Nephron progenitor cell (in vitro differentiated cells): ENCODE results near the gene LBHD2.

Experiments used
- DNase-seq: peaks from one replicate; pipeline ENCODE4 v3.0.0; 2021
- H3K27ac Mint-ChIP-seq: 2 replicates; pipeline ENCODE4 v1.8.0; 2021; ENCODE audit warnings: mild to moderate bottlenecking, moderate library complexity, mixed read lengths
- H3K27me3 Mint-ChIP-seq: 2 replicates; pipeline ENCODE4 v1.8.0; 2021; ENCODE audit warnings: mild to moderate bottlenecking, low read depth, mixed read lengths; ENCODE audit not compliant: poor library complexity
- H3K36me3 Mint-ChIP-seq: 2 replicates; pipeline ENCODE4 v1.8.0; 2021; ENCODE audit warnings: low read depth, mixed read lengths
- H3K4me1 Mint-ChIP-seq: 2 replicates; pipeline ENCODE4 v1.8.0; 2021; ENCODE audit warnings: mixed read lengths
- H3K4me3 Mint-ChIP-seq: 2 replicates; pipeline ENCODE4 v1.8.0; 2021; ENCODE audit warnings: mild to moderate bottlenecking, moderate library complexity, mixed read lengths
- H3K9me3 Mint-ChIP-seq: 2 replicates; pipeline ENCODE4 v1.8.0; 2021; ENCODE audit warnings: mild to moderate bottlenecking, moderate library complexity, mixed read lengths
- CTCF ChIP-seq: fragments of 200-600 bp; sonication (generic); IDR thresholded peaks from 2 replicates; pipeline ENCODE4 v1.5.0; 2021; ENCODE audit warnings: antibody characterized with exemption

The LBHD2 gene

DNA sequence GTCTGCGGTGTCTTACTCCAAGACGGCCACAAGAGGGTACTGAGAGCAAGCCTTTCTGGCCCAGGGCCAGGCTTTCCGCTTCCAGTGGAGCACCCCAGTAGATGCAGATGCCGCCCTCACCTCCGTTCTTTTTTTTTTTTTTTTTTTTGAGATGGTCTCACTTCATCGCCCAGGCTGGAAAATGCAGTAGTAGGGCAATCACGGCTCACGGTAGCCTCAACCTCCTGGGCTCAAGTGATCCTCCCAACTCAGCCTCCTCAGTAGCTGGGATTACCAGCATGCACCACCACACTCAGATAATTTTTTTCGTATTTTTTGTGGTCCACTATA is 5.6 kb upstream of the LBHD2 start:
- DNase-seq, result peak; percentile 69
- Mint-ChIP-seq H3K27me3 (peaks cover 8% of the 10 kb centered on the region), H3K27ac (no peak overlapping the region), H3K4me3 (no peak overlapping the region), H3K36me3 (no peaks in the 10 kb centered on the region), H3K9me3 (no peaks in the 10 kb centered on the region), H3K4me1 (peaks cover 6% of the 10 kb centered on the region)
- peak; percentile 74 for TF ChIP-seq CTCF

DNA sequence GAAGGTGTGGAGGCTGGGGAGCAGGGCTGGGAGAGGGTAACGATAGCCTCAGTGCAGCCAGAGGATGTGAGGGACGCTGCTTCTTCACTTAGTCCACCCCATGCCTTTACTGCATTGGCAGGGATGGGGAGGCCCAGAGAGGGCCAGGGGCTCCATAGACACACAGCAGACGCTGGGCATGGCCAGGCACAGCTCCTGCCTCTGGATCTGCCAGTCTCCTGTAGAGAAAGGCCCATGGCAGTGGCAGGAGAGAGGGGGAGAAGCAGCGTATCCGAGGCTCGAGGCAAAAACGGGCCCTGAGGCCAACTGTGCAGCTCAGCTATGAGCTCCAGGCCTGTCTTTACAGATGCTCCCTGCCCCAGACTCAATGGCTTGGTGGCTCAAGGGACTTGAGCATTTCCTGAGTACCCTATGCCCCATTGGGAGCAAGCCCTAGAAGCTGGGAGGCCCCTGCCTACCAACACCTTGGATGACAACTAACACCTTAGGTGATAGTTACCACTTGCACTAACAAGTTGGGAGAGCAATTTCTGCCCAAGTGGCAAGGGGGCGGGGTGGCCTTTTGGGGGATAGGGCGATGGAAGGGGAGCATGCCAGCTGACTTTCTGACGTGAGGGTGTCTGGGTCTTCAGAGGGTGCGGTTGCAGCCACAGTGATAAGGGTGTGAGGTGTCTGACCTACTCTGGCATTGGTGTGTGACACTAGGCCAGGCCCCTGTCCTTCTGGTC is 5.0 kb upstream of the LBHD2 start:
- no peak overlapping the region for H3K4me3 Mint-ChIP-seq
- peaks cover 6% of the 10 kb centered on the region for H3K4me1 Mint-ChIP-seq
- H3K36me3 Mint-ChIP-seq, result no peaks in the 10 kb centered on the region
- H3K27me3 Mint-ChIP-seq, result peaks cover 8% of the 10 kb centered on the region
- no peak for DNase-seq
- no peak overlapping the region for H3K27ac Mint-ChIP-seq
- no peaks in the 10 kb centered on the region for H3K9me3 Mint-ChIP-seq
- no peak for TF ChIP-seq CTCF

- Mint-ChIP-seq H3K27me3 (peaks cover 30% of the 10 kb centered on the region), H3K27ac (no peak overlapping the region), H3K4me1 (no peaks in the 10 kb centered on the region), H3K9me3 (no peaks in the 10 kb centered on the region), H3K36me3 (no peaks in the 10 kb centered on the region), H3K4me3 (no peak overlapping the region)
- DNase-seq, result no peak
- TF ChIP-seq CTCF, result no peak
Observed at GRCh38 chr14:103081951-103082350, 2.1 kb upstream of the LBHD2 start.

GRCh38 chr14:103085106-103086091 is 1.4 kb downstream of the LBHD2 start:
- H3K4me1 Mint-ChIP-seq, result no peaks in the 10 kb centered on the region
- H3K36me3 Mint-ChIP-seq, result no peaks in the 10 kb centered on the region
- DNase-seq, result no peak
- peaks cover 34% of the 10 kb centered on the region for H3K27me3 Mint-ChIP-seq
- no peak overlapping the region for H3K27ac Mint-ChIP-seq
- no peak overlapping the region for H3K4me3 Mint-ChIP-seq
- TF ChIP-seq CTCF, result peak; percentile 16
- H3K9me3 Mint-ChIP-seq, result no peaks in the 10 kb centered on the region

DNA sequence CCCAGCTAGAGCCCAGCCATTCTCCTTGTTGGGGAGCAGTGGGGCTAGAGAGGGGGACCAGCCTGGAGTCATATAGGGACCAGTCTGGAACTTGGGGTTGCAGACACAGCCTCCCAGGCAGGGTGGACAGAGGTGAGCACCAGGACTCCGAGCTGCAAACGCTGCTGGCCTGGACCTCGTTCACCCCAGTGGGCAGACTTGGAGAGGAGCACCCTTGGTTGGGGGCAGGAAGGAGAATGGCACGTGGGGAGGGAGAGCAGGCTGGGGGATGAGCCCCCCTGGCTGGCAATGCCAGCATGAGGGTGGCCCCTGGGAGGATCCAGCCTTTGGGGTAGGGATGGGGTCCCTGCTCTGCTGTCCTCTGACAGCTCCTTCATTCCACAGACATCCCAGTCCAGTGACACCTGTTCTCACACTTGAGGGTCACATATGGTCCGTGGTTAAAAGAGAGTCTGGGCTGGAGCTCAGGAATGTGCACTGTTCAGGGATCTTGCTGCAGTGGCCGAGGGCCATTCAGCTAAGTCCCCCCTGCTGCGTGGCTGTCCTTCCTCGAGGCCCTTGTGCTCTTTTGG is 2.8 kb downstream of the LBHD2 start:
- DNase-seq, result no peak
- peaks cover 4% of the 10 kb centered on the region for H3K4me1 Mint-ChIP-seq

More for the DNA sequence above, 2.8 kb downstream of the LBHD2 start:
- Mint-ChIP-seq H3K4me3 (no peak overlapping the region), H3K36me3 (no peaks in the 10 kb centered on the region), H3K27me3 (peaks cover 41% of the 10 kb centered on the region), H3K27ac (no peak overlapping the region), H3K9me3 (no peaks in the 10 kb centered on the region)
- no peak for TF ChIP-seq CTCF
